IPS DF 4.7 (cell line): ENCODE results near the gene RETREG3.
"Not testable (repeated sequence)": the region's sequence is repeated elsewhere in the genome, so short reads cannot be mapped to it uniquely, and the experiment has no call there.

Source experiments
- DNase-seq: peaks from one replicate; pipeline ENCODE4 v3.0.0-alpha.2; 2013; ENCODE audit warnings: low spot score; ENCODE audit errors: extremely low read depth

RETREG3 gene

GRCh38 chr17:42571435-42572225 lies 37.5 kb downstream of the RETREG3 start:
- no peak for DNase-seq

GRCh38 chr17:42568341-42569111 lies 40.6 kb downstream of the RETREG3 start:
- DNase-seq: no peak

- DNase-seq: no peak
Measured at GRCh38 chr17:42566883-42567573, 42.1 kb downstream of the RETREG3 start, which contains the start of gene MLX. Gene MLX, plus strand, starts transcription at chr17:42567100. Its CDS starts 25 bp downstream, at chr17:42567125.

GRCh38 chr17:42566215-42566882 lies 42.8 kb downstream of the RETREG3 start:
- no peak for DNase-seq

GRCh38 chr17:42565523-42566214 lies 43.5 kb downstream of the RETREG3 start:
- DNase-seq: no peak

GRCh38 chr17:42564815-42565522 lies 44.2 kb downstream of the RETREG3 start:
- DNase-seq: no peak

GRCh38 chr17:42563950-42564349 lies 45.2 kb downstream of the RETREG3 start:
- no peak for DNase-seq

- DNase-seq: no peak
Measured at GRCh38 chr17:42563543-42563942, 45.6 kb downstream of the RETREG3 start.

GRCh38 chr17:42563143-42563509 lies 46.0 kb downstream of the RETREG3 start:
- no peak for DNase-seq

- no peak for DNase-seq
Measured at GRCh38 chr17:42562388-42563142, 46.6 kb downstream of the RETREG3 start.

- DNase-seq: peak; percentile 98
Measured at GRCh38 chr17:42561897-42562387, 47.2 kb downstream of the RETREG3 start, which contains the start of gene COASY. Gene COASY, plus strand, starts transcription at chr17:42562148. Its CDS starts 475 bp downstream, at chr17:42562623.

- DNase-seq: no peak
Measured at GRCh38 chr17:42560246-42560645, 48.9 kb downstream of the RETREG3 start.

GRCh38 chr17:42559075-42559474 lies 50.1 kb downstream of the RETREG3 start:
- no peak for DNase-seq

GRCh38 chr17:42555961-42556617 lies 53.1 kb downstream of the RETREG3 start:
- not testable (repeated sequence) for DNase-seq

GRCh38 chr17:42555122-42555622 lies 54.0 kb downstream of the RETREG3 start:
- DNase-seq: no peak

GRCh38 chr17:42554250-42555121 lies 54.7 kb downstream of the RETREG3 start:
- no peak for DNase-seq

- DNase-seq: no peak
Measured at GRCh38 chr17:42553866-42554249, 55.3 kb downstream of the RETREG3 start.
